H1 (cell line): Measurements from ENCODE around the gene KLHL34. TPM values are rescaled to one million over a fixed set of nuclear protein-coding genes. Genes with fewer than 3 reads are reported as not detected.

Experiments
- BRCA1 ChIP-seq: IDR thresholded peaks from 2 replicates; pipeline ENCODE4 v1.6.1; 2012; ENCODE audit warnings: low read depth, low read length, improper control_type of control experiment
- CHD1 ChIP-seq: IDR thresholded peaks from 2 replicates; pipeline ENCODE4 v1.6.1; 2012; ENCODE audit warnings: low read depth, low read length, improper control_type of control experiment
- FOSL1 ChIP-seq: IDR thresholded peaks from 2 replicates; pipeline ENCODE4 v1.6.1; 2011; ENCODE audit warnings: mild to moderate bottlenecking, low read depth, low read length, moderate library complexity; ENCODE audit not compliant: insufficient read depth
- HDAC6 ChIP-seq: IDR thresholded peaks from one replicate; pipeline ENCODE4 v1.7.1; 2012; ENCODE audit warnings: low read depth, mild to moderate bottlenecking, inconsistent platforms, low read length, moderate library complexity
- JUN ChIP-seq: IDR thresholded peaks from 2 replicates; pipeline ENCODE4 v1.6.1; 2011; ENCODE audit warnings: low read depth, mild to moderate bottlenecking, improper control_type of control experiment, low read length
- RAD21 ChIP-seq, 2 experiments: IDR thresholded peaks in 1 of 2; conservative IDR thresholded peaks in 1 of 2; 2 replicates each; pipeline ENCODE4 v1.6.1; 2011; ENCODE audit warnings: low read depth in 2 of 2, low read length in 2 of 2, improper control_type of control experiment in 1 of 2, inconsistent platforms in 1 of 2, mild to moderate bottlenecking in 1 of 2, moderate library complexity in 1 of 2
- SAP30 ChIP-seq: fragments of 300-600 bp; sonication (generic); IDR thresholded peaks from 2 replicates; pipeline ENCODE4 v1.7.1; 2012; ENCODE audit warnings: low read length, moderate library complexity, mild to moderate bottlenecking, inconsistent platforms; ENCODE audit not compliant: insufficient read depth, insufficient replicate concordance
- SP1 ChIP-seq: IDR thresholded peaks from 2 replicates; pipeline ENCODE4 v1.6.1; 2011; ENCODE audit warnings: low read depth, low read length
- SRF ChIP-seq: IDR thresholded peaks from 2 replicates; pipeline ENCODE4 v1.6.1; 2011; ENCODE audit warnings: mild to moderate bottlenecking, low read depth, low read length, moderate library complexity
- SUZ12 ChIP-seq: fragments of 200-600 bp; sonication (generic); IDR thresholded peaks from 2 replicates; pipeline ENCODE4 v1.6.1; 2012; ENCODE audit warnings: mild to moderate bottlenecking, inconsistent platforms, low read length, moderate library complexity, mixed read lengths
- polyA plus RNA-seq, 7 experiments: library from polyadenylated mRNA; depleted of rRNA in 3 of 7; stranded (reverse) in 5 of 7; unstranded in 2 of 7; fragments of >200 nt in 5 of 7; fragments of 200-250 nt in 2 of 7; gene quantifications; 1 replicate in 5 of 7; 2 replicates in 1 of 7; 4 replicates in 1 of 7; pipeline versions ENCODE4 v1.2.1 to v1.2.3, GENCODE V29; 2011 to 2013; ENCODE audit warnings: missing spikeins in 2 of 7, mixed read lengths in 2 of 7
- total RNA-seq: library from RNA; stranded (reverse); fragmentation: NEBNext Ultra II Directional; extraction: Animal tissue kit (Norgen Biotek cat#: 25700); gene quantifications from 2 replicates; pipeline ENCODE4 v1.2.1, GENCODE V29; 2021
- TF ChIP-seq, protein P1 (sequence below), 3 experiments: IDR thresholded peaks; 1 replicate in 2 of 3; 2 replicates in 1 of 3; pipeline versions ENCODE4 v1.5.1 to v1.6.1; 2011; ENCODE audit warnings: low read length in 3 of 3, mild to moderate bottlenecking in 3 of 3, inconsistent platforms in 2 of 3, low read depth in 1 of 3, moderate library complexity in 1 of 3; ENCODE audit not compliant: insufficient read depth in 1 of 3; ENCODE audit errors: control extremely low read depth in 1 of 3

KLHL34 gene
- total and polyA plus RNA-seq, 2 of the 8 experiments (the other 6 are each of a cell fraction or from before 2014, with no cell fraction given) = not detected

DNA sequence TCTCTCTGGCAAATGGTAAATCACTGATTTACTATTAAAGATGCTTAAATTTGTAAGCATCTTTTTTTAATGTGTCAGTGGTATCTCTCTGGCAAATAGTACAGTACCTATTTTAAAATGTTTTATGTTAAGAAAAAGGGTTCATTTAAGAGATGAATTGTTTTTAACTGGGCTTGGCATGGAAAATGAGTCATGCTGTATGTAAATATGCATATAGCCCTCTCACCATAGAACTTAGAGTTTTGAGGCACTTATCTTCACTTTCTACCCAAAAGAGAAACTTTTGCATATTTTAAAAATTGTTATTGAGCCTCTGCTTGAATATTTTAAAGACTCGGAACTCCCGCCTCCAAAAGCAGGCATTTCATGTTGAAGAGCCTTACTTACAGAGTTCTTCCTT lies 37.9 kb downstream of the KLHL34 start (continued):
- TF ChIP-seq, protein P1, sequence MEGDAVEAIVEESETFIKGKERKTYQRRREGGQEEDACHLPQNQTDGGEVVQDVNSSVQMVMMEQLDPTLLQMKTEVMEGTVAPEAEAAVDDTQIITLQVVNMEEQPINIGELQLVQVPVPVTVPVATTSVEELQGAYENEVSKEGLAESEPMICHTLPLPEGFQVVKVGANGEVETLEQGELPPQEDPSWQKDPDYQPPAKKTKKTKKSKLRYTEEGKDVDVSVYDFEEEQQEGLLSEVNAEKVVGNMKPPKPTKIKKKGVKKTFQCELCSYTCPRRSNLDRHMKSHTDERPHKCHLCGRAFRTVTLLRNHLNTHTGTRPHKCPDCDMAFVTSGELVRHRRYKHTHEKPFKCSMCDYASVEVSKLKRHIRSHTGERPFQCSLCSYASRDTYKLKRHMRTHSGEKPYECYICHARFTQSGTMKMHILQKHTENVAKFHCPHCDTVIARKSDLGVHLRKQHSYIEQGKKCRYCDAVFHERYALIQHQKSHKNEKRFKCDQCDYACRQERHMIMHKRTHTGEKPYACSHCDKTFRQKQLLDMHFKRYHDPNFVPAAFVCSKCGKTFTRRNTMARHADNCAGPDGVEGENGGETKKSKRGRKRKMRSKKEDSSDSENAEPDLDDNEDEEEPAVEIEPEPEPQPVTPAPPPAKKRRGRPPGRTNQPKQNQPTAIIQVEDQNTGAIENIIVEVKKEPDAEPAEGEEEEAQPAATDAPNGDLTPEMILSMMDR (IDR thresholded peaks at IDR 0.05; ENCODE audit: control extremely low read depth in 1 of 3, insufficient read depth in 1 of 3, low read depth in 1 of 3, low read length in 3 of 3) = no peak
- no peak for TF ChIP-seq SAP30
- no peak for TF ChIP-seq SRF
- no peak for TF ChIP-seq CHD1
- TF ChIP-seq JUN = no peak
- TF ChIP-seq FOSL1 = no peak
- no peak for TF ChIP-seq SUZ12
- no peak for TF ChIP-seq BRCA1
- no peak for TF ChIP-seq SP1
- TF ChIP-seq RAD21 (IDR thresholded peaks at IDR 0.05 in 1 of 2, conservative IDR thresholded peaks at IDR 0.05 in 1 of 2; ENCODE audit: low read depth in 2 of 2, low read length in 2 of 2) = no peak
- TF ChIP-seq HDAC6 = no peak
